ENCODE measurements around the gene SURF4. TPM values are rescaled to one million over a fixed set of nuclear protein-coding genes. Genes with fewer than 3 reads are reported as not detected.
A peak's percentile ranks its signal among the peaks of the same experiment; 100 is the strongest.

SURF4 gene
- total RNA-seq, 1 donor, result 275 TPM

GRCh38 chr9:133368249-133368881 is 7.5 kb downstream of the SURF4 start:
- TF ChIP-seq CTCF (IDR thresholded peaks at IDR 0.05; ENCODE audit: insufficient read depth, low read length), result no peak
- H3K4me3 ChIP-seq (ENCODE audit: low read depth, low read length), result no peak overlapping the region
- DNase-seq (ENCODE audit: low read depth), result peak; percentile 18

- no peak for TF ChIP-seq CTCF (IDR thresholded peaks at IDR 0.05; ENCODE audit: insufficient read depth, low read length)
- DNase-seq (ENCODE audit: low read depth), result no peak
- H3K4me3 ChIP-seq (ENCODE audit: low read depth, low read length), result no peak overlapping the region
These were observed 8.1 kb downstream of the SURF4 start for GRCh38 chr9:133367778-133368177.

- TF ChIP-seq CTCF (IDR thresholded peaks at IDR 0.05; ENCODE audit: insufficient read depth, low read length), result no peak
- no peak for DNase-seq (ENCODE audit: low read depth)
- no peak overlapping the region for H3K4me3 ChIP-seq (ENCODE audit: low read depth, low read length)
These were observed 8.6 kb downstream of the SURF4 start for GRCh38 chr9:133367221-133367620.

GRCh38 chr9:133366435-133366834 is 9.4 kb downstream of the SURF4 start:
- H3K4me3 ChIP-seq (ENCODE audit: low read depth, low read length), result no peak overlapping the region
- no peak for TF ChIP-seq CTCF (IDR thresholded peaks at IDR 0.05; ENCODE audit: insufficient read depth, low read length)
- DNase-seq (ENCODE audit: low read depth), result no peak

GRCh38 chr9:133362359-133363044 is 13.4 kb downstream of the SURF4 start:
- no peak for TF ChIP-seq CTCF (IDR thresholded peaks at IDR 0.05; ENCODE audit: insufficient read depth, low read length)
- DNase-seq (ENCODE audit: low read depth), result peak; percentile 30
- H3K4me3 ChIP-seq (ENCODE audit: low read depth, low read length), result no peak overlapping the region

- DNase-seq (ENCODE audit: low read depth), result no peak
- H3K4me3 ChIP-seq (ENCODE audit: low read depth, low read length), result no peak overlapping the region
- TF ChIP-seq CTCF (IDR thresholded peaks at IDR 0.05; ENCODE audit: insufficient read depth, low read length), result no peak
These were observed 14.3 kb downstream of the SURF4 start for GRCh38 chr9:133361507-133362092.
